ENCODE results near the gene KBTBD2.
"Not testable (repeated sequence)": the region's sequence is repeated elsewhere in the genome, so short reads cannot be mapped to it uniquely, and the experiment has no call there.

DNA sequence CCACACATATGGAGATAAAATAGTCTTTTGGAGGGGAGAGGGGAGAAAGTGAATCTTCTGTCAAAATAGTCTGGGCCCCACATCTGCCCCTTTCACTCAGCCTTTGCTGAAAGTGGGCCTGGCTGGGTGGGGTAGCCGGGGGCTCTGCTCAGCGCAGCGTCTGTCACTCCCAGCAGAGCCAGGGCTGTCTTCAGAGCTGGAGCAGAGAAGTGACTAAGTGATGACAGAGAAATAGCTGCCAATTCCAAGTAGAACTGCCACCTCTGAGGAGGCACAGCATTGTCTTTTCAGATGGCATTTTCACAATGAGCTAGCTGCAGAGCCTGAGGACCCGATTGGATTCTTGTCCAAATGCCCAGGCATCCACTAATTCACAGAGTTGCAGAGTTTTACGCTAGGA lies 34.5 kb downstream of the KBTBD2 start:
- TF ChIP-seq CTCF, EP300 (IDR thresholded peaks at IDR 0.05): not testable (repeated sequence)
